Fibroblast of lung (primary cell): ENCODE measurements around the gene DAND5.

Experiments used
- EZH2 ChIP-seq: IDR thresholded peaks from 2 replicates; pipeline ENCODE4 v1.5.1; 2012; ENCODE audit warnings: low read length, control low read depth, mild to moderate bottlenecking; ENCODE audit errors: missing control alignments
- TF ChIP-seq, protein P1 (sequence below), 2 donors: IDR thresholded peaks in 1 of 2; conservative IDR thresholded peaks in 1 of 2; 1 replicate in 1 of 2; 2 replicates in 1 of 2; pipeline ENCODE4 v1.5.1; 2011 to 2012; ENCODE audit warnings: low read length in 2 of 2, control low read depth in 1 of 2, inconsistent platforms in 1 of 2, low read depth in 1 of 2, mild to moderate bottlenecking in 1 of 2

DNA sequence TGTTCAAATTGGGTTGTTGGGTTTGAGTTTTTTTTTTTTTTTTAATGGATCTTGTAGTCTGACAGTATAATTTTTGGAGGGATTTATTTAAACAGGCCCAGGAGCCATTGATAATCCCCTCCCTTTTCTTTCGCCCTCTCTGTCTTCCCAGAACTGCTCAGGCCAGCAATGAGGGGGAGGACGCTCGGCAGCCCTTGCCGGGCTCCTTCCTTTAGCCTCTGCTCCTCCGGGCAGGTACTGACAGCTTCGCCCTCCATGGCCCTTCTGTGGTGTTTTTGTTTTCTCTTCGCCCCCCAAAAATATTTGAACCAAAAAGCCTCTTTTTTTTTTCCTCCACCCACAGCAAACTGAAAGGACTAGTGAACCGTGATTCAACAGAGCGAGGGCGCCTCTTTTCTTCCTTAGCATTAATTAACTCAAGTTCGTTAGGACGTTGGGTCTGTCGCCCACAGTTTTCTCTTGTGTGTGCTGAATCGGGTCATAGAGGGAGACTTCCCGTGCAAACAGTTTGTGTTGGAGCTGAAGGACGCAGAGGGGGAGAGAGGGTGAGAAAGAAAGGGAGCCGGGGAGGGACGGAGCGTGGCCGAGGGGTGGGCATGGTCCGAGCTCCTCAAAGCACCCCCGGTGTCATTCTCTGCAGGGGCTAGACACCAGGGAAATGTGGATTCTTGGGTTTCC lies 47.4 kb downstream of the DAND5 start:
- TF ChIP-seq, protein P1, sequence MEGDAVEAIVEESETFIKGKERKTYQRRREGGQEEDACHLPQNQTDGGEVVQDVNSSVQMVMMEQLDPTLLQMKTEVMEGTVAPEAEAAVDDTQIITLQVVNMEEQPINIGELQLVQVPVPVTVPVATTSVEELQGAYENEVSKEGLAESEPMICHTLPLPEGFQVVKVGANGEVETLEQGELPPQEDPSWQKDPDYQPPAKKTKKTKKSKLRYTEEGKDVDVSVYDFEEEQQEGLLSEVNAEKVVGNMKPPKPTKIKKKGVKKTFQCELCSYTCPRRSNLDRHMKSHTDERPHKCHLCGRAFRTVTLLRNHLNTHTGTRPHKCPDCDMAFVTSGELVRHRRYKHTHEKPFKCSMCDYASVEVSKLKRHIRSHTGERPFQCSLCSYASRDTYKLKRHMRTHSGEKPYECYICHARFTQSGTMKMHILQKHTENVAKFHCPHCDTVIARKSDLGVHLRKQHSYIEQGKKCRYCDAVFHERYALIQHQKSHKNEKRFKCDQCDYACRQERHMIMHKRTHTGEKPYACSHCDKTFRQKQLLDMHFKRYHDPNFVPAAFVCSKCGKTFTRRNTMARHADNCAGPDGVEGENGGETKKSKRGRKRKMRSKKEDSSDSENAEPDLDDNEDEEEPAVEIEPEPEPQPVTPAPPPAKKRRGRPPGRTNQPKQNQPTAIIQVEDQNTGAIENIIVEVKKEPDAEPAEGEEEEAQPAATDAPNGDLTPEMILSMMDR (conservative IDR thresholded peaks at IDR 0.05 in 1 of 2, IDR thresholded peaks at IDR 0.05 in 1 of 2; ENCODE audit: low read depth in 1 of 2, low read length in 2 of 2) = no peak
- TF ChIP-seq EZH2 = no peak
